Large intestine (tissue), 3 donors: ENCODE data around the gene HOXB4. TPM values are rescaled to one million over a fixed set of nuclear protein-coding genes. Genes with fewer than 3 reads are reported as not detected.

Experiments
- DNase-seq, 2 donors: peaks; one replicate each; pipeline versions ENCODE4 v3.0.0 to v3.0.0-alpha.2; 2013
- H3K27ac ChIP-seq: one replicate; pipeline ENCODE4 v1.5.1; 2013; ENCODE audit warnings: low read length
- H3K27me3 ChIP-seq: 2 replicates; pipeline ENCODE4 v1.6.1; 2013; ENCODE audit warnings: low read length; ENCODE audit not compliant: control insufficient read depth, insufficient read depth
- H3K36me3 ChIP-seq: 2 replicates; pipeline ENCODE4 v1.6.1; 2013; ENCODE audit warnings: low read length; ENCODE audit not compliant: control insufficient read depth, insufficient read depth
- H3K4me1 ChIP-seq: one replicate; pipeline ENCODE4 v1.6.1; 2013; ENCODE audit warnings: low read length; ENCODE audit not compliant: control insufficient read depth, insufficient read depth
- H3K4me3 ChIP-seq: one replicate; pipeline ENCODE4 v1.5.1; 2013; ENCODE audit warnings: low read length
- H3K9me3 ChIP-seq: one replicate; pipeline ENCODE4 v1.6.1; 2013; ENCODE audit warnings: mild to moderate bottlenecking, low read depth, low read length, moderate library complexity; ENCODE audit not compliant: control insufficient read depth
- WGBS: methylation state at CpG from one replicate; pipeline ENCODE4 v1.1.5; 2013; ENCODE audit warnings: low lambda C conversion rate; ENCODE audit not compliant: insufficient coverage; 5-methylcytosine and 5-hydroxymethylcytosine counted together
- polyA plus RNA-seq: library from polyadenylated mRNA; unstranded; fragments of 120-200 nt; gene quantifications from one replicate; pipeline ENCODE4 v1.2.1, GENCODE V29; 2013

HOXB4 gene
- polyA plus RNA-seq, 1 donor: 5.9 TPM

DNA sequence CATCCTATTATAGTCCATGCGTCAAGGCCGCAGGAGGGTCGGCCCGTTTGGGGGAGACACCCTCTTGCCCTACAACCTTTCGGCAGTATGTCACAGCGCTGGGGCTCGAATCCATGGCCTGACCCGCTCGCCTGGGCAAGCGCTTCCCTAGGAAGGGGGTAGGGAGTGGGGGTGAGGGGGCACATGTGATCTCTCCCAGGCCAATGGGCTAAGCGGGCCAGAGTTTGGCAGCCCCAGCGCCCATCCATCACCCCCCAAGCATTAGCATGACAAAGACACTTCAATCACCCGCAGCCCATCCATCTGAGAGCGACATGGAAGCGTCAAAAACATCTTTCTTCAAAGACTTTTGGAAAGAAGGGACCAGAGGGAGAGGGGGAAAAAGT lies 47.3 kb downstream of the HOXB4 start, which contains the start of gene HOXB1:
Gene HOXB1, minus strand, starts transcription at position 125 of the 386 bp plus-strand sequence. Its CDS starts 107 bp downstream, at position 18.
- WGBS: no CpG with 5 or more reads among the region's 15 CpGs
- no peak within 1 kb of the TSS for H3K4me3 ChIP-seq
- H3K36me3 ChIP-seq: no peaks in the 10 kb centered on the region
- DNase-seq: no peak
- no peaks in the 10 kb centered on the region for H3K9me3 ChIP-seq
- peaks cover 3% of the 10 kb centered on the region for H3K4me1 ChIP-seq
- H3K27ac ChIP-seq: no peak within 1 kb of the TSS
- H3K27me3 ChIP-seq: peaks cover 53% of the 10 kb centered on the region

DNA sequence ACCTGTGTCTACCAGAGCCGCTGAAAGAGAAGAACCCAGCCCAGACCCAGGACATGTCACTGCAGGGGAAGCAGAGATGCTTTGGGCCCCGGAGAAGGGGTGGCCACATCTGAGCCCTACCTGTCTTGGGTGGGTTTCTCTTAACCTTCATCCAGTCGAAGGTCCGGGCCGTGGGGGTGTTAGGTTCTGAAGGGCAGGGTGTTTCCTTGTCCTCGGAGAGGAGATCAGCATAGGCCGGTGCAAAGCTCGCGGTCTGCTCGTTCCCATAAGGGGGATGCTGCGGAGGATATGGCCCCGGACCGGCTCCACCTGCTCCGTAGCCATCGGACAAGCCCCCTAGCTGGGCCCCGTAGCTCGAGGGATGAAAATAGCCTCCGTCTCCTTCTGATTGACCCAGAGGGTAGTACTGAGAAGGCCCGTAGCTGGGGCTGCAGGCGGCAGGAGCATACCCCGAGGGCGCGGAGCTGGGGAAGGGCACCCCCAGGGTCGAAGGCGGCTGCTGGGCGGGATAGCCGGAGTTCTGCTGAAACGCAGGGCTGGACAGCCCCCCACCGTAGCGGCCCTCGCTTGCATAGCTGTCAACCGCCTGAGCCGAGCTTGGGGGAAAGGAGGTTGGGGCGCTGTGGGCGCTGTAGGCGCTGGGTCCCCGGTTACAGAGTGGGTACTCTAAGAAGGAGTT lies 47.8 kb downstream of the HOXB4 start:
- Histone ChIP-seq H3K4me1 (peaks cover 3% of the 10 kb centered on the region), H3K36me3 (no peaks in the 10 kb centered on the region), H3K27me3 (peaks cover 58% of the 10 kb centered on the region), H3K27ac (no peak overlapping the region), H3K4me3 (no peak overlapping the region), H3K9me3 (no peaks in the 10 kb centered on the region)
- DNase-seq: no peak
- WGBS: no CpG with 5 or more reads among the region's 37 CpGs

DNA sequence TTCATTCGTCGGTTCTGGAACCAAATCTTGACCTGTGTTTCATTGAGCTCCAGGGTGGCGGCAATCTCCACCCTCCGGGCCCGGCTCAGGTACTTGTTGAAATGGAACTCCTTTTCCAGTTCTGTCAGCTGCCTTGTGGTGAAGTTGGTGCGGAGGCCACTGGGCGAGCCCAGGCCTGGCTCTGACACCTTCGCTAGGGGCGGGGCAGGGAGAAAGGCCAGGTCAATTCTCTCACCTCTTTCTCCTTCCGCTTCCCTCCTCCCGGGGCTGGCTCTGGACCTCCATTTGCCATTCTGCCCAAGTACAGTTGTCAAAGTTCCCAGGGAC lies 48.5 kb downstream of the HOXB4 start:
- Histone ChIP-seq H3K36me3 (no peaks in the 10 kb centered on the region), H3K27ac (no peak overlapping the region), H3K9me3 (no peaks in the 10 kb centered on the region), H3K4me3 (no peak overlapping the region), H3K27me3 (peaks cover 63% of the 10 kb centered on the region), H3K4me1 (peaks cover 3% of the 10 kb centered on the region)
- no CpG with 5 or more reads among the region's 11 CpGs for WGBS
- DNase-seq: no peak

DNA sequence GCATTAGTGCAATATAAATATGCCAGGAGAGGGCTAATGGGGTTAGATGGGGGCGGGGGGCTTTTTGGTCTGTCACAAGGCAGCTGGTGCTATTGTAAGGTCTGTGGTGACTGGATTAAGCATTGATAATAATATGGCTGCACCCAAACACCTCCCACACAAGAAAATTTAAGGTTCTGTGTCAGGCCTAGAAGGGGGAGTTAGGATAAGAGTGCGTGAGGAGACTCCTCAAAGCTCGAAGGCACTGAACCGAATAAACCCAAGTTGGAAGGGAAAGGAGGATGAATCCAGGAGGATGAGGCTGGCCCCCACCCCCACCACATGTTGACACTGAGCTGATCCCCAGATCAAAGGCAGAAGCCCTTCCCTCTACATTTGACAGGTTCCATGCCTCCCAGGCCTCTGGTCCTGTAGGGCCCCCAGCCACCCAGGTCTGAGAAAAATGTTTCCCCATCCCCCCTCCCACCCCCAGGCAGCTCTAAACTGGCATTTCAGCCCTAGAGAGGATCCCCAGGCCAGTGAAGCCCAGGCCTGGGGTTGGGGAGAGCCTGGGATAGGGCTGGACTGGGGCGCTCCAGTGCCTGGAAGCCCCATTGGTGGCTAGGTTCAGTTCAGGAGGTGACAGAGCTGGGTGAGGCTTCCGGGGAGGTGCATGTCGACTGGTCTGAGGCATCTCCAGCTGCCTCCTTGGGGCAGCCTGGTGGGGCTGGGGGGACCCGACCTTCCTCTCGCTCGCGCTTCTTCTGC lies 49.0 kb downstream of the HOXB4 start:
- H3K27ac ChIP-seq: no peak overlapping the region
- peaks cover 63% of the 10 kb centered on the region for H3K27me3 ChIP-seq
- peaks cover 3% of the 10 kb centered on the region for H3K4me1 ChIP-seq
- no peak overlapping the region for H3K4me3 ChIP-seq
- no CpG with 5 or more reads among the region's 11 CpGs for WGBS
- no peak for DNase-seq
- H3K9me3 ChIP-seq: no peaks in the 10 kb centered on the region
- no peaks in the 10 kb centered on the region for H3K36me3 ChIP-seq

DNA sequence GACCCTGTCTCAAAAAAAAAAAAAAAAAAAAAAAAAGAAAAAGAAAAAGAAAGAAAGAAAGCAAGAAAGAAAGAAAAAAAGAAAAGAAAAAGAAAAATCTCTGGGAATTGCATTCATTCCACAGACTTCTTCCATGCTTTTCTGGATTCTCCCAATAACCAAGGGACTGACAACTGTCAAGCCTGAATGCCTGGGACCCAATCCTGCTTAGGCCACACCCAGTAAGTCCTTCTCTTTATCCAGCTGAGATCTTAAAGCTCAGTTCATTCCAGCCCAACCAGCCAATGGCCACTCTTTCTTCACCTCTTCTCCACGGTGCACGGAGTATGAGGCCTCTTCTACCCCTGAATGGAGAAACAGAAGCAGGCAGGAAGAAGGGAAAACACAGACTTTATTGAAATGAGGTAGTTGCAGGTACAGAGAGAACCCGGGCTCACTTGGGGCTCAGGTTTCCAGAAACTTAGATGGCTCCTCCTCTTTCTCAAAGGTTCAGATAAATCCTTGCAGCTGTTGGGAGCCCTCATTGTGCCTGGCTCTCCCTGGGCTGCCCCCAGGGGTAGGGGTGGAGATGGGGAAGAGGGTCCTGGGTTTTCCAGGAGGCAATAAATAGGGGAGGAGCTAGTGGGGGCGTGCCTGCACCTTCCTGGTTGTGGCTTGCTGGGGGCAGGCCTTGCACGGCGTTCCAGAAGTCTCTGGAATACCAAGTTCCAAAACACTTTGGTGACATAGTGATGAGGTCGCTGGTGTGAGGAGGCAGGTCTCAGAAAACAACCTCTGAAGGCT lies 49.8 kb downstream of the HOXB4 start:
- WGBS: no CpG with 5 or more reads among the region's 7 CpGs
- no peaks in the 10 kb centered on the region for H3K36me3 ChIP-seq
- H3K27ac ChIP-seq: no peak overlapping the region
- H3K27me3 ChIP-seq: peaks cover 69% of the 10 kb centered on the region
- no peak overlapping the region for H3K4me3 ChIP-seq
- no peaks in the 10 kb centered on the region for H3K9me3 ChIP-seq
- DNase-seq: no peak
- H3K4me1 ChIP-seq: peaks cover 3% of the 10 kb centered on the region

DNA sequence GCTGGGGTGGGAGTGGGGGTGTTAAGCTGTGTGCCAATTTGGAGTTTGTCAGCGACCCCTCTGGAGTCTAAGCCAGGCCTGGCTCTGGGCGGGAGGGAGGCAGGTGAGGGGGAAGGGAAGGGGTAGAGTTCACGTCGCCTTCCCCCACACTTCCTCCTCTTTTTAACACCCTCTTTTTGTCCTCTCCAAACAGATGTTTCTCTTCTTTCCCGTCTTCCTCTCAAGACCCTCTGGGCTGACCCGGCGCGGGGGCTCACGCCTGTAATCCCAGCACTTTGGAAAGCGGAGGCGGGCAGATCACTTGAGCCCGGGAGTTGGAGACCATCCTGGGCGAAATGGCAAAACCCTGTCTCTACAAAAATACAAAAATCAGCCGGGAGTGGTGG lies 50.6 kb downstream of the HOXB4 start:
- Histone ChIP-seq H3K4me3 (no peak overlapping the region), H3K27ac (peak overlapping the region; percentile 23), H3K4me1 (peaks cover 8% of the 10 kb centered on the region), H3K27me3 (peaks cover 76% of the 10 kb centered on the region), H3K36me3 (no peaks in the 10 kb centered on the region), H3K9me3 (no peaks in the 10 kb centered on the region)
- DNase-seq: no peak
- no CpG with 5 or more reads among the region's 14 CpGs for WGBS

DNA sequence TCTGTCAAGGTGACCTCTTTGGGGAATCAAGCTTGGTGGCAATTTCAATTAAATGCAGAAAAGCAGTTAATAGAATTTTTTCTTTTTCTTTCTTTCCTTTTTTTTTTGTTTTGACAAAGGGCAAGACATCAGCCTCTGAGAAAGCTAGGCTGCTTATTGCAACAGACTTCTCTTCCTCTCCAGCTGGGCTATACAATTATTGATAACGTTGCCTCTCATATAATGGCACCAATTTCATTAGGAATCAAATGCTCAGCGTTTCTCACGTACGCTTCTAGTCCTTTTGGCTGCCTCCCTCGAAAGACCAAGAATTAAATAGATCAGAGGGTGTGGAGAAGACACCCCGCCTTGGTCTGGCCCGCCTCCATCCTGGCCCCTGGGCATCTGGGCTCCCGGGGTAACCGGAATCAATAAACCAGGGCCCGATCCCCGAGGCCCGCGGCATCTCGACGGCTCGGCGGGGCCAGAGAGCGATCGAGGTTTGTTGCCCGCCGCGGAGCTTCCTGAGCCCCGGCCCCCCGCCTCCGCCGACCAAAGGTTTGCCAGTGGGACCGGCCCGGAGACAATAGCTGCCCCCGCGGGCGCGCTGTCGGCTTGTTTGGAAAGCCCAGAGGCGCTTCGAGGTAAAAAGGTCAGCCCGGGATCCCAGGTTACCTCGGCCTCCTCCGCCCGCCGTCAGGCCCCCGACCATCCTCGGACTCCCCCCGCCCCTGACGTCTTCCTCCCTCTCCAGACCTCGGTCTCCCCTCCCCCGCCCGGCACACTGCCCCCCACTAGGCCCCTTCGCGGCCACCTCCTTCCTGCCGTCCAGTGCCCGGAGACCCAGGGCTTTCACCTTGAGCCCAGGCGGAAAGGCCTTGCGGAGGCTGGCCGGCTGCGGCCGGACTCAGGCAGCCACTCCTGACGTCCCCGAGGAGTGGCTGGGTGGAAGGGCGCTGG lies 51.3 kb downstream of the HOXB4 start:
- no CpG with 5 or more reads among the region's 59 CpGs for WGBS
- Histone ChIP-seq H3K4me3 (peak overlapping the region; percentile 8), H3K4me1 (peaks cover 12% of the 10 kb centered on the region), H3K36me3 (no peaks in the 10 kb centered on the region), H3K27ac (peak overlapping the region; percentile 23), H3K27me3 (peaks cover 80% of the 10 kb centered on the region), H3K9me3 (no peaks in the 10 kb centered on the region)
- no peak for DNase-seq

Other genes with a start within 250 kb of the HOXB4 start
- gene SKAP1, start 148.1 kb downstream of the HOXB4 start, polyA plus RNA-seq: 3.0 TPM
- 0.07 TPM for gene HOXB1, start 47.3 kb downstream of the HOXB4 start, polyA plus RNA-seq
- gene HOXB2, start 33.2 kb downstream of the HOXB4 start, polyA plus RNA-seq: 18.6 TPM
- 30.8 TPM for gene HOXB3, start 11.9 kb upstream of the HOXB4 start, polyA plus RNA-seq
- 25.7 TPM for gene HOXB5, start 15.4 kb upstream of the HOXB4 start, polyA plus RNA-seq
- 9.8 TPM for gene HOXB6, start 26.6 kb upstream of the HOXB4 start, polyA plus RNA-seq
- gene HOXB7, start 32.7 kb upstream of the HOXB4 start, polyA plus RNA-seq: 3.5 TPM
- gene HOXB8, start 36.9 kb upstream of the HOXB4 start, polyA plus RNA-seq: 1.8 TPM
- 0.03 TPM for gene HOXB9, start 48.0 kb upstream of the HOXB4 start, polyA plus RNA-seq
- gene PRAC1, start 144.2 kb upstream of the HOXB4 start, polyA plus RNA-seq: not detected
- gene PRAC2, start 144.8 kb upstream of the HOXB4 start, polyA plus RNA-seq: not detected
- gene HOXB13, start 150.4 kb upstream of the HOXB4 start, polyA plus RNA-seq: not detected
- 3.1 TPM for gene TTLL6, start 238.9 kb upstream of the HOXB4 start, polyA plus RNA-seq